IMR-90 (cell line): Measurements from ENCODE around the gene PYGO2. TPM values are rescaled to one million over a fixed set of nuclear protein-coding genes. Genes with fewer than 3 reads are reported as not detected.

Source experiments
- ATAC-seq: fragments of 200-7000 bp; cut with Tn5 transposase; 2 replicates; pipeline ENCODE4 v1.9.1; 2020; ENCODE audit warnings: low read depth, mild to moderate bottlenecking, moderate library complexity
- BruUV-seq: library from RNA; stranded (reverse); fragments of 400-500 nt; replicated peaks from 2 replicates; lab custom pipeline; 2021; lab: Mats Ljungman, UMichigan
- CTCF ChIA-PET: fragments of 300-600 bp; formaldehyde crosslinking; extraction: SDS; loops from one replicate; lab custom pipeline; 2021; ENCODE audit warnings: antibody characterized with exemption; lab: Yijun Ruan, JAX
- POLR2A ChIA-PET: fragments of 300-600 bp; sonication (Branson Sonifier 250); formaldehyde crosslinking; loops from one replicate; lab custom pipeline; 2022; ENCODE audit warnings: antibody characterized with exemption; ENCODE audit not compliant: unreplicated experiment; lab: Charles Lee
- DNase-seq: peaks from one replicate; pipeline ENCODE4 v3.0.0; 2013
- H2AFZ ChIP-seq: replicated peaks from 2 replicates; pipeline ENCODE3; 2013; ENCODE audit warnings: low read length, mild to moderate bottlenecking; ENCODE audit not compliant: poor library complexity
- H2AK5ac ChIP-seq: 2 replicates; pipeline ENCODE4 v1.6.1; 2013; ENCODE audit warnings: low read depth, low read length, inconsistent platforms
- H2AK9ac ChIP-seq: replicated peaks from 2 replicates; pipeline ENCODE3; 2013; ENCODE audit warnings: mild to moderate bottlenecking, low read depth, low read length, moderate library complexity; ENCODE audit not compliant: poor library complexity
- H2BK120ac ChIP-seq: 2 replicates; pipeline ENCODE4 v1.6.1; 2013; ENCODE audit warnings: low read depth, low read length, inconsistent platforms
- H2BK15ac ChIP-seq: 3 replicates; pipeline ENCODE4 v1.6.1; 2013; ENCODE audit warnings: low read depth, low read length, inconsistent platforms
- H2BK20ac ChIP-seq: 2 replicates; pipeline ENCODE4 v1.6.1; 2013; ENCODE audit warnings: low read depth, mild to moderate bottlenecking, inconsistent platforms, low read length, moderate library complexity
- H2BK5ac ChIP-seq: 2 replicates; pipeline ENCODE4 v1.6.1; 2013; ENCODE audit warnings: mild to moderate bottlenecking, low read depth, low read length, inconsistent platforms; ENCODE audit not compliant: poor library complexity, severe bottlenecking
- H3K14ac ChIP-seq: replicated peaks from 2 replicates; pipeline ENCODE4 v1.6.1; 2013; ENCODE audit warnings: low read depth, low read length, inconsistent platforms
- H3K18ac ChIP-seq: 2 replicates; pipeline ENCODE4 v1.6.1; 2013; ENCODE audit warnings: low read depth, low read length, control low read depth
- H3K23ac ChIP-seq: 2 replicates; pipeline ENCODE4 v1.6.1; 2013; ENCODE audit warnings: low read depth, low read length, inconsistent platforms
- H3K27ac ChIP-seq: 2 replicates; pipeline ENCODE4 v1.5.1; 2013; ENCODE audit warnings: mild to moderate bottlenecking, control low read depth, low read length; ENCODE audit not compliant: insufficient read depth
- H3K27me3 ChIP-seq: 2 replicates; pipeline ENCODE4 v1.6.1; 2013; ENCODE audit warnings: low read length; ENCODE audit not compliant: control insufficient read depth, insufficient read depth
- H3K36me3 ChIP-seq: 2 replicates; pipeline ENCODE4 v1.6.1; 2013; ENCODE audit warnings: low read length, mixed read lengths; ENCODE audit not compliant: control insufficient read depth, insufficient read depth
- H3K4ac ChIP-seq: 2 replicates; pipeline ENCODE4 v1.6.1; 2013; ENCODE audit warnings: low read depth, low read length, inconsistent platforms
- H3K4me1 ChIP-seq: 2 replicates; pipeline ENCODE4 v1.6.1; 2013; ENCODE audit warnings: low read length, mixed read lengths; ENCODE audit not compliant: control insufficient read depth, insufficient read depth
- H3K4me2 ChIP-seq: 2 replicates; pipeline ENCODE4 v1.6.1; 2013; ENCODE audit warnings: low read depth, mild to moderate bottlenecking, control low read depth, low read length, moderate library complexity
- H3K4me3 ChIP-seq: 2 replicates; pipeline ENCODE4 v1.5.1; 2013; ENCODE audit warnings: low read depth, mild to moderate bottlenecking, control low read depth, low read length, moderate library complexity; ENCODE audit not compliant: insufficient read depth
- H3K56ac ChIP-seq: 2 replicates; pipeline ENCODE4 v1.6.1; 2013; ENCODE audit warnings: low read length, inconsistent platforms; ENCODE audit not compliant: insufficient read depth; ENCODE audit errors: extremely low read depth
- H3K79me1 ChIP-seq, 2 experiments: 2 replicates each; pipeline ENCODE4 v1.6.1; 2013; ENCODE audit warnings: low read length in 2 of 2, inconsistent platforms in 1 of 2, low read depth in 1 of 2
- H3K9ac ChIP-seq: 2 replicates; pipeline ENCODE4 v1.6.1; 2013; ENCODE audit warnings: low read depth, low read length, control low read depth
- H3K9me1 ChIP-seq: 2 replicates; pipeline ENCODE4 v1.6.1; 2013; ENCODE audit warnings: low read length, inconsistent platforms; ENCODE audit not compliant: insufficient read depth
- H3K9me3 ChIP-seq: 2 replicates; pipeline ENCODE4 v1.6.1; 2013; ENCODE audit warnings: low read length; ENCODE audit not compliant: control insufficient read depth, insufficient read depth
- H4K20me1 ChIP-seq: 2 replicates; pipeline ENCODE4 v1.6.1; 2013; ENCODE audit warnings: low read length, inconsistent platforms; ENCODE audit not compliant: insufficient read depth
- H4K5ac ChIP-seq: 2 replicates; pipeline ENCODE4 v1.6.1; 2013; ENCODE audit warnings: mild to moderate bottlenecking, low read depth, low read length, control low read depth
- H4K8ac ChIP-seq, 2 experiments: 2 replicates each; pipeline ENCODE4 v1.6.1; 2013; ENCODE audit warnings: low read depth in 2 of 2, low read length in 2 of 2, control low read depth in 1 of 2, inconsistent platforms in 1 of 2
- H4K91ac ChIP-seq: 2 replicates; pipeline ENCODE4 v1.6.1; 2013; ENCODE audit warnings: low read depth, low read length, inconsistent platforms; ENCODE audit not compliant: insufficient read depth
- BHLHE40 ChIP-seq: fragments of 150-350 bp; IDR thresholded peaks from 2 replicates; pipeline ENCODE4 v1.6.1; 2016; ENCODE audit warnings: mild to moderate bottlenecking, low read depth, low read length
- CEBPB ChIP-seq: IDR thresholded peaks from 2 replicates; pipeline ENCODE4 v1.6.1; 2012; ENCODE audit warnings: low read depth, low read length, improper control_type of control experiment
- CHD1 ChIP-seq: IDR thresholded peaks from 2 replicates; pipeline ENCODE4 v1.6.1; 2012; ENCODE audit warnings: low read depth, low read length, improper control_type of control experiment
- FOS ChIP-seq: fragments of 150-350 bp; IDR thresholded peaks from 2 replicates; pipeline ENCODE4 v1.6.1; 2016; ENCODE audit warnings: low read depth, low read length
- MAFK ChIP-seq: IDR thresholded peaks from 2 replicates; pipeline ENCODE4 v1.6.1; 2012; ENCODE audit warnings: low read depth, low read length, improper control_type of control experiment
- MXI1 ChIP-seq: IDR thresholded peaks from 2 replicates; pipeline ENCODE4 v1.6.1; 2012; ENCODE audit warnings: low read depth, mild to moderate bottlenecking, low read length, moderate library complexity, borderline replicate concordance
- NFE2L2 ChIP-seq: fragments of 150-350 bp; IDR thresholded peaks from 2 replicates; pipeline ENCODE4 v1.6.1; 2016; ENCODE audit warnings: low read depth, mild to moderate bottlenecking, low read length
- POLR2A ChIP-seq: IDR thresholded peaks from 2 replicates; pipeline ENCODE4 v1.6.1; 2012; ENCODE audit warnings: mild to moderate bottlenecking, low read depth, low read length
- WGBS, 2 experiments: methylation state at CpG; one replicate each; pipeline versions ENCODE4 v1.1.5 to v1.1.7; 2013; ENCODE audit warnings: missing lambda C conversion rate in 2 of 2; ENCODE audit not compliant: insufficient read length in 1 of 2; ENCODE audit errors: extremely low coverage in 2 of 2; 5-methylcytosine and 5-hydroxymethylcytosine counted together
- dilution Hi-C: fragments of 300-500 bp; cut with HindIII; formaldehyde crosslinking; loops from one replicate; pipeline ENCODE4 v1.14.3; 2018; ENCODE audit warnings: low sequenced_read_pairs; ENCODE audit not compliant: unreplicated experiment
- in situ Hi-C: fragments of 300-500 bp; cut with MboI; formaldehyde crosslinking; loops from 3 replicates; pipeline ENCODE4 v1.14.3; 2019; ENCODE audit warnings: low sequenced_read_pairs, inconsistent platforms, mixed read lengths
- intact Hi-C: fragments of 100-400 bp; cut with micrococcal nuclease; formaldehyde crosslinking; loops from 2 replicates; pipeline ENCODE4 v1.10.0; 2022
- polyA plus RNA-seq, 3 experiments: library from polyadenylated mRNA; depleted of rRNA; stranded (reverse); fragments of >200 nt; gene quantifications; 2 replicates each; pipeline ENCODE4 v1.2.3, GENCODE V29; 2012; ENCODE audit warnings: low replicate concordance in 1 of 3
- total RNA-seq: library from RNA; depleted of rRNA; stranded (reverse); fragments of >200 nt; gene quantifications from 2 replicates; pipeline ENCODE4 v1.2.3, GENCODE V29; 2012
- TF ChIP-seq, protein P1 (sequence below): fragments of 150-350 bp; IDR thresholded peaks from 2 replicates; pipeline ENCODE4 v1.6.1; 2017; ENCODE audit warnings: mild to moderate bottlenecking, antibody characterized with exemption, low read length, low read depth

Gene PYGO2
- total and polyA plus RNA-seq, 2 of the 4 experiments (the other 2 are of a cell fraction), result 5.4 to 14.8 TPM

DNA sequence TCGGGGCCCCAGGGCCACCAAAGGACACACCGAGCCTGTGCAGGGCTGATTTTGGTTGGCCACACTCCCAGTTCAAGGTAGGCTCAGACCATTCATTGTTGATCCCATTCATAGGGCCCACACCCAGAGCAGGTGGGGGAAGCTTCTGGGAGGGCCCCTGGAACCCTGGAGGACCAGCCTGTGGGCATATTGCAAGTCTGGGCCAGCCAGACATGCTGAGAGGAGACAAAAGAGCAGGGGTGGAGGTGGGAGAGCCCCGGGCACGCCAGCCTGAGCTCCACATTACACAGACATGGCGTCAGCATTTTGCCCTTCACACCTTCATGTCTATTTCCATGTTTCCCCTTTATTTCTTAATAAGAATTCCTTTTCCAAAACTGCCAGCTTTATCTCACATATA lies 50.7 kb downstream of the PYGO2 start:
- Histone ChIP-seq H3K9me3 (peaks cover 18% of the 10 kb centered on the region), H3K4me3 (no peak overlapping the region), H3K79me1 (no peaks in the 10 kb centered on the region), H2AK9ac (no peak overlapping the region), H3K18ac (no peak overlapping the region), H3K23ac (no peak overlapping the region), H2BK15ac (no peak overlapping the region), H3K4ac (no peak overlapping the region), H4K8ac (no peak overlapping the region), H3K4me2 (no peak overlapping the region), H2AFZ (no peak overlapping the region), H2AK5ac (no peak overlapping the region), H2BK120ac (no peak overlapping the region), H2BK5ac (no peak overlapping the region), H3K27ac (no peak overlapping the region), H3K4me1 (no peaks in the 10 kb centered on the region), H2BK20ac (no peak overlapping the region), H3K9me1 (no peaks in the 10 kb centered on the region), H3K27me3 (peaks cover 33% of the 10 kb centered on the region), H3K9ac (no peak overlapping the region), H4K91ac (no peak overlapping the region), H3K14ac (no peak overlapping the region), H4K5ac (no peak overlapping the region), H3K56ac (no peak overlapping the region), H4K20me1 (no peaks in the 10 kb centered on the region), H3K36me3 (no peaks in the 10 kb centered on the region)
- in situ Hi-C loops (no loop called here), dilution Hi-C loops (no loop called here), intact Hi-C loops (no loop called here)
- TF ChIP-seq POLR2A, result no peak
- TF ChIP-seq FOS, result no peak
- TF ChIP-seq, protein P1, sequence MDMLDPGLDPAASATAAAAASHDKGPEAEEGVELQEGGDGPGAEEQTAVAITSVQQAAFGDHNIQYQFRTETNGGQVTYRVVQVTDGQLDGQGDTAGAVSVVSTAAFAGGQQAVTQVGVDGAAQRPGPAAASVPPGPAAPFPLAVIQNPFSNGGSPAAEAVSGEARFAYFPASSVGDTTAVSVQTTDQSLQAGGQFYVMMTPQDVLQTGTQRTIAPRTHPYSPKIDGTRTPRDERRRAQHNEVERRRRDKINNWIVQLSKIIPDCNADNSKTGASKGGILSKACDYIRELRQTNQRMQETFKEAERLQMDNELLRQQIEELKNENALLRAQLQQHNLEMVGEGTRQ, result no peak
- no peak for TF ChIP-seq BHLHE40
- TF ChIP-seq CHD1, result no peak
- no peak for TF ChIP-seq MAFK
- no peak for TF ChIP-seq CEBPB
- no peak for TF ChIP-seq MXI1
- TF ChIP-seq NFE2L2, result no peak
- no CpG with 5 or more reads among the region's 5 CpGs for WGBS, 2 experiments
- ChIA-PET POLR2A (no interaction called here), CTCF (interaction anchor here (0.6 kb wide), 1 partner anchor 346 kb away, joined by 3 read pairs; no protein-coding TSS in a partner anchor)
- ATAC-seq, result no peak
- no TSS peak for BruUV-seq
- no peak for DNase-seq
